ENCODE data around the gene CDC42EP2.

CDC42EP2 gene

DNA sequence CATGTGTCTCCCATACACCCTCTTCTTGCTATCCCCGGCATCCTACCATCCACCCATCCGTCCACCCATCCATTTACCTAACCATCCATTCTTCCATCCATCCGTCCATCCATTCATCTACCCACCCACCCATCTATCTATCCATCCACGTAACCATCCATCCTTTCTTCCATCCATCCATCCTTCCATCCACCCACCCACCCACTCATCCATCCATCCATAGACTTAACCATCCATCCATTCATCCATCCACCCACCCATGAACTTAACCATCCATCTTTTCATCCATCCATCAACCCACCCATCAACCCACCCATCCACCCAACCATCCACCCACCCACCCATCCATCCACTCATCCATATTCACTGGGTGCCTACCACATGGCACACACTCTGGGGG, 10.6 kb upstream of the CDC42EP2 start:
- DNase-seq (ENCODE audit: low read depth) = no peak
- H3K4me3 ChIP-seq (ENCODE audit: control insufficient read depth, low read depth, low read length) = no peak overlapping the region
- TF ChIP-seq, protein P1, sequence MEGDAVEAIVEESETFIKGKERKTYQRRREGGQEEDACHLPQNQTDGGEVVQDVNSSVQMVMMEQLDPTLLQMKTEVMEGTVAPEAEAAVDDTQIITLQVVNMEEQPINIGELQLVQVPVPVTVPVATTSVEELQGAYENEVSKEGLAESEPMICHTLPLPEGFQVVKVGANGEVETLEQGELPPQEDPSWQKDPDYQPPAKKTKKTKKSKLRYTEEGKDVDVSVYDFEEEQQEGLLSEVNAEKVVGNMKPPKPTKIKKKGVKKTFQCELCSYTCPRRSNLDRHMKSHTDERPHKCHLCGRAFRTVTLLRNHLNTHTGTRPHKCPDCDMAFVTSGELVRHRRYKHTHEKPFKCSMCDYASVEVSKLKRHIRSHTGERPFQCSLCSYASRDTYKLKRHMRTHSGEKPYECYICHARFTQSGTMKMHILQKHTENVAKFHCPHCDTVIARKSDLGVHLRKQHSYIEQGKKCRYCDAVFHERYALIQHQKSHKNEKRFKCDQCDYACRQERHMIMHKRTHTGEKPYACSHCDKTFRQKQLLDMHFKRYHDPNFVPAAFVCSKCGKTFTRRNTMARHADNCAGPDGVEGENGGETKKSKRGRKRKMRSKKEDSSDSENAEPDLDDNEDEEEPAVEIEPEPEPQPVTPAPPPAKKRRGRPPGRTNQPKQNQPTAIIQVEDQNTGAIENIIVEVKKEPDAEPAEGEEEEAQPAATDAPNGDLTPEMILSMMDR (IDR thresholded peaks at IDR 0.05; ENCODE audit: control insufficient read depth, insufficient read depth, low read depth, low read length, missing control alignments) = no peak

DNA sequence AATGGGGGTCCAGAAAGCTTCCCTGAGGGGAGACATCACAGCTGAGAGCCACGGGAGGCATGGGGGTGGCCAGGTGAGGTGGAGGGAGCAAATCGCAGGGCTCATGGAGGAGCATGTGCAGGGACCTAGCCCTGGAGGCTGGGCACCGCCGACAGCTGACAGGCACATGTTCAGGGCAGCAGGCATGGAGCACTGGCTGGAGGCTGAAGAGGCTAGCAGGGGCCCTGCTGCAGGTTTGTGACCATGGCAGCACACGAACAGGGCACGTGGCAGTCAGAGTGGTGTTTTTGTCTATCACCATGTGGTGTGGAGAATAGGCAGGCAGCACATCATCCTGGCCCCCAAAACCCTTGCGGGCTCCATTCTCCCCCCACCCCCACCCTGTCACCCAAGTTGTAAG, 10.1 kb upstream of the CDC42EP2 start:
- DNase-seq (ENCODE audit: low read depth) = no peak
- no peak overlapping the region for H3K4me3 ChIP-seq (ENCODE audit: control insufficient read depth, low read depth, low read length)
- TF ChIP-seq, protein P1 (IDR thresholded peaks at IDR 0.05; ENCODE audit: control insufficient read depth, insufficient read depth, low read depth, low read length, missing control alignments) = no peak

DNA sequence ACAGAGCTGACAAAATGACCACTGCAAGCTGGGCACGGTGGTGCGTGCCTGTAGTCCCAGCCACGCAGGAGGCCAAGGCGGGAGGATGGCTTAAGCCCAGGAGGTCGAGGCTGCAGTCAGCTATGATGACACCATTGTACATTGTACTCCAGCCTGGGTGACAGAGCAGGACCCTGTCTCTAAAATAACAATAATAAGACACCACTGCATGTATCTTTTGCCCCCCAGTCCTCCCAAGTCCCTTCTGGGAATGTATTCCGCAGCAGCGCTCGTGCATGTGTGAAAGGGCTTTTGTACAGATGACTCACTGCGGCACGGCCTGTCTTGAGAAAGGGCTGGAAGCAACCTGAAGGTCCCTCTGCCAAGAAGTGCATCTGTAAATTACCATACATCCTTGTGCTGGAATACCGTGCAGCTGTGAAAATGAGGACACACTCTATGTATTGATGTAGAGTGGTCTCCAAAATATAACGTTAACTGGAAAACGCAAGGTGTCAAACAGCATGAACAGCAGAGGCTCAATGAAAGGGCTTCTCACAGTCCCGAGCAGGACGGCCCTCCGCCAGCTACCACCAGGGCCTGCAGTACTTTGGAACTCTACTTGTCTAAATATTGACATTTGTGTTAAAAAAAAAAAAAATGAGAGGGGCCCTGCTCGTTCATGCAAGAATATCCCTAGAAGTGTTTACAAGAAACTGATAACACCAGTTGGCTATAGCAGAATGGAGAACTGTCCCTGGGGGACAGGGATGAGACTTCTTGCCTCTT, 9.0 kb upstream of the CDC42EP2 start:
- TF ChIP-seq, protein P1 (IDR thresholded peaks at IDR 0.05; ENCODE audit: control insufficient read depth, insufficient read depth, low read depth, low read length, missing control alignments) = no peak

DNA sequence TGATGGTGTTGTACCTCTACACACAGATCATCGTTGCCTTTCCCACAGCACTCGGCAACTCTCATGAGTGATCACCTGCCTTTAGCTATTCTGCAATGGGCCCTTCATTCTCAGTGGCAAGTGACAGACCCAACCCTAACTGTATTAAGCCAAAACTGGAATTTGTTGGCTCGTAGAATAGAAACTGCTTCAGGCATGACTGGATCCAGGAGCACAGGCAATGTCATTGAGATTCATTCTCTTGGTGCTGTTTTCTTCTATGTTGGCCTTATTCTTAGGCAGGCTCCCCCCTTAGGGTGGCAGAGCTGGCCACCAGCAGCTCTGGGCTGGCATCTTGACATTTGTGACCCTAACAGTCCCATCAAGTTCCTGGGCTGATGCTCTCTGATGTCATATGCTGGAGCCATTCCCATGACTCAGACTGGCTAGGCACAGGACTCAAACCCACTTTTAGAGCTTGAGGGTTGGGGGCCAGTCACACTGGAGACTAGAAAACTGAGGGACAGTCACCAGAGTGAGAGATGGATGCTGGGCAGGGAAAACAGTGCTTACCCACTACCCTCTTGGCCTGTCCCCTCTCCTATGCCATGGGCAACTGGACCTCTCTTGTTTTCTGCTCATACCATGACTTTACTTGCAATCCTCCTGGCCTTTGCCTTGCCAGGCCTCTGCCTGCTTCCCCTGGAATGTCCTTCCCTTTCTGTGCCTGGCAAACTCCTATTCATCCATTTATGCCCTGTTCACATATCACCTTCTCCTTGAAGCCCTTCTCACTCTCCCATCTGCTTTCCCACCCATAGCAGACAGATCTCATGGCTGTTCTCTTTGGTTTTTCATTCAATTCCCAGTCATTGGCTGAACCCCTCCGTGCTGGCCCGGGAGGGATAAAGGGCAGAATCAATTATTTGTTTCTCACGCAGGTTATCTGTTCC, 7.1 kb upstream of the CDC42EP2 start:
- H3K4me3 ChIP-seq (ENCODE audit: control insufficient read depth, low read depth, low read length) = no peak overlapping the region
- DNase-seq (ENCODE audit: low read depth) = no peak
- TF ChIP-seq, protein P1 (IDR thresholded peaks at IDR 0.05; ENCODE audit: control insufficient read depth, insufficient read depth, low read depth, low read length, missing control alignments) = no peak

More for the DNA sequence above, 9.0 kb upstream of the CDC42EP2 start:
- DNase-seq (ENCODE audit: low read depth) = no peak
- H3K4me3 ChIP-seq (ENCODE audit: control insufficient read depth, low read depth, low read length) = no peak overlapping the region

DNA sequence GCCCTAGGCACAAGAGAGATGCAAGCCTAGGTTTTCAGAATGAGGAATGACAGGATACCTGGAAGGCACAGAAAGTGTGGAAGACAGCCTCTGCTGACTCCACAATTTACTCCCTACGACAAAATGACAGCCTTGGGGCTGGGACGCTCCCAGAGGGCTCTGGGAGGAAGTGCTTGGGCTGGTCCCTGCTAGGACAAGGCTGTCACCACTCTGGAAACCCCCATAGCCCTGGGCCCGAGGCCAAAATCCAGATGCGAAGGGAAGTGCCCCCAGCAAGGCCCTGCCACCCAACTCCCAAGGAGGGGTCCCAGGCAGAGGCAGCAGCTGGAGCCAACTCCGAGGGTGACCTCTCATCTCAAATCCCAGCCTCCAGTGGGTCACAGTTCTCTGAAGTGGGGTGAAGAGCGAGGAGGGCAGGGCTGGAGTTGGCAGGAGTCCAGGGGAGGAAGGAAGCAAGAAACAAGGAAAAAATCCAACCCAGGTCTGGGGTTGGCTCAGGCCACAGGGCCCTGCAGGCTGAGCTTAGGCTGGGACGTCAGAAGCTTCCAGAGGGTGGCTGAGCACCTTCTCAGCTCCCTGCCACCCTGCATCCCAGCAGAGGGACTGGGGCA, 6.3 kb upstream of the CDC42EP2 start:
- TF ChIP-seq, protein P1 (IDR thresholded peaks at IDR 0.05; ENCODE audit: control insufficient read depth, insufficient read depth, low read depth, low read length, missing control alignments) = no peak
- DNase-seq (ENCODE audit: low read depth) = no peak

DNA sequence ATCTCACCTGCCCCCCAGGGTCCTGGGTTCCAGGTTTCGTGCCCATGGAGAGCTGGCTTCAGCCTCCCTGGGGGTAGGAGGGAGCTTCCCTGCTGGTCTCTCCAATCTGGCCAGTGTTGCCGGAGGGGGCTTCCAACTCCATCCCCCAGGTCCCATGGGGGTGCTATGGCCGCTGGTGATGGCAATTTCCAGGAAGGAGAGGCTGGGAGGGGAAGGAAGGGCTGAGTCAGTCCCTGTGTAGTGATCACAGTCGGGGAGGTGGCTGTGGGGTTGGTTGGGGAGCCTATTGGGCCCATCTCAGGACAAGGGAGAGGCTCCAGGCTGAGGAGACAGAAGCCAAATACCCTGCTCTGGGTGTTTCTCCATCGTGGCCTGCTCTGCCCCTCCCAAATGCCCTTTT, 5.7 kb upstream of the CDC42EP2 start:
- no peak for DNase-seq (ENCODE audit: low read depth)
- TF ChIP-seq, protein P1 (IDR thresholded peaks at IDR 0.05; ENCODE audit: control insufficient read depth, insufficient read depth, low read depth, low read length, missing control alignments) = no peak
- H3K4me3 ChIP-seq (ENCODE audit: control insufficient read depth, low read depth, low read length) = no peak overlapping the region

More for the DNA sequence above, 6.3 kb upstream of the CDC42EP2 start:
- no peak overlapping the region for H3K4me3 ChIP-seq (ENCODE audit: control insufficient read depth, low read depth, low read length)

Data from AG09309 (cell line).